ENCODE results near the gene ACACA.

ACACA gene

GRCh38 chr17:37190493-37190892, 216.1 kb downstream of the ACACA start:
- DNase-seq (ENCODE audit: low spot score), result no peak
- no peak for TF ChIP-seq CTCF (IDR thresholded peaks at IDR 0.05; ENCODE audit: extremely low read depth, missing control alignments)

- TF ChIP-seq CTCF (IDR thresholded peaks at IDR 0.05; ENCODE audit: extremely low read depth, missing control alignments), result no peak
- DNase-seq (ENCODE audit: low spot score), result no peak
Observed at GRCh38 chr17:37188157-37188556, 218.5 kb downstream of the ACACA start.

GRCh38 chr17:37187262-37187661, 219.4 kb downstream of the ACACA start:
- no peak for TF ChIP-seq CTCF (IDR thresholded peaks at IDR 0.05; ENCODE audit: extremely low read depth, missing control alignments)

GRCh38 chr17:37182786-37183465, 223.7 kb downstream of the ACACA start:
- no peak for TF ChIP-seq CTCF (IDR thresholded peaks at IDR 0.05; ENCODE audit: extremely low read depth, missing control alignments)
- DNase-seq (ENCODE audit: low spot score), result no peak

More at GRCh38 chr17:37187262-37187661, 219.4 kb downstream of the ACACA start:
- DNase-seq (ENCODE audit: low spot score), result no peak

GRCh38 chr17:37180376-37180775, 226.3 kb downstream of the ACACA start:
- no peak for TF ChIP-seq CTCF (IDR thresholded peaks at IDR 0.05; ENCODE audit: extremely low read depth, missing control alignments)
- no peak for DNase-seq (ENCODE audit: low spot score)

- TF ChIP-seq CTCF (IDR thresholded peaks at IDR 0.05; ENCODE audit: extremely low read depth, missing control alignments), result no peak
- DNase-seq (ENCODE audit: low spot score), result no peak
Observed at GRCh38 chr17:37179893-37180292, 226.7 kb downstream of the ACACA start.

GRCh38 chr17:37177254-37177870, 229.3 kb downstream of the ACACA start:
- DNase-seq (ENCODE audit: low spot score), result no peak
- TF ChIP-seq CTCF (IDR thresholded peaks at IDR 0.05; ENCODE audit: extremely low read depth, missing control alignments), result no peak

Measured in GM20000 (cell line).